PC-3 (cell line): Measurements from ENCODE around the gene FYTTD1.

Experiments used
- EZH2 ChIP-seq: fragments of 300-600 bp; sonication (generic); IDR thresholded peaks from one replicate; pipeline ENCODE4 v1.6.1; 2017; ENCODE audit warnings: antibody characterized with exemption, mild to moderate bottlenecking, low read length; ENCODE audit not compliant: unreplicated experiment
- EZH2phosphoT487 ChIP-seq: fragments of 300-600 bp; sonication (generic); IDR thresholded peaks from 2 replicates; pipeline ENCODE4 v1.6.1; 2018; ENCODE audit warnings: mild to moderate bottlenecking, antibody characterized with exemption, low read length, borderline replicate concordance
- TF ChIP-seq, protein P1 (sequence below): fragments of 300-600 bp; sonication (generic); conservative IDR thresholded peaks from 2 replicates; pipeline ENCODE4 v1.5.1; 2017; ENCODE audit warnings: antibody characterized with exemption, low read depth, mild to moderate bottlenecking, low read length

DNA sequence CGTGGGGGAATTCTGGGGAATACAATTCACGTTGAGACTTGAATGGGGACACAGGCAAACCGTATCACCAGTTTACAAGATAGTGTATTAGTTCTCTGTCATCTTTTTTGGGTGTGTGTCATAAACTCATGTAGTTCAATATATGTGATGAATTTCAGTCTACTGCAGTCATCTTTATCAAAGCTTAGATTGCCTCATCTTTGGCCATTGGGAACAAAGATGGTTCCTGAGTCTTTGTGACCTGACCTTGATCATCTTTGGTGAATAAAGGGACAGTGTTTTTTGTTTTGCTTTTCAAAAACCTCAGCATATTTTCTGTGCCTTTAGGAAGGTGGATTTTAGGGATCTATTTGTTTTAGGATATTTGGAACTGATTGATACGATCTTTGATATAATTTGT lies 64.7 kb downstream of the FYTTD1 start:
- TF ChIP-seq, protein P1, sequence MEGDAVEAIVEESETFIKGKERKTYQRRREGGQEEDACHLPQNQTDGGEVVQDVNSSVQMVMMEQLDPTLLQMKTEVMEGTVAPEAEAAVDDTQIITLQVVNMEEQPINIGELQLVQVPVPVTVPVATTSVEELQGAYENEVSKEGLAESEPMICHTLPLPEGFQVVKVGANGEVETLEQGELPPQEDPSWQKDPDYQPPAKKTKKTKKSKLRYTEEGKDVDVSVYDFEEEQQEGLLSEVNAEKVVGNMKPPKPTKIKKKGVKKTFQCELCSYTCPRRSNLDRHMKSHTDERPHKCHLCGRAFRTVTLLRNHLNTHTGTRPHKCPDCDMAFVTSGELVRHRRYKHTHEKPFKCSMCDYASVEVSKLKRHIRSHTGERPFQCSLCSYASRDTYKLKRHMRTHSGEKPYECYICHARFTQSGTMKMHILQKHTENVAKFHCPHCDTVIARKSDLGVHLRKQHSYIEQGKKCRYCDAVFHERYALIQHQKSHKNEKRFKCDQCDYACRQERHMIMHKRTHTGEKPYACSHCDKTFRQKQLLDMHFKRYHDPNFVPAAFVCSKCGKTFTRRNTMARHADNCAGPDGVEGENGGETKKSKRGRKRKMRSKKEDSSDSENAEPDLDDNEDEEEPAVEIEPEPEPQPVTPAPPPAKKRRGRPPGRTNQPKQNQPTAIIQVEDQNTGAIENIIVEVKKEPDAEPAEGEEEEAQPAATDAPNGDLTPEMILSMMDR, result no peak
- TF ChIP-seq EZH2 (no peak), EZH2phosphoT487 (no peak)
